Kidney (tissue), 14 donors: ENCODE results near the gene SLN. TPM values are rescaled to one million over a fixed set of nuclear protein-coding genes. Genes with fewer than 3 reads are reported as not detected.

Experiments
- DNase-seq, 5 donors: peaks; one replicate each; pipeline ENCODE4 v3.0.0-alpha.2; 2013 to 2020
- FAIRE-seq: peaks from 2 replicates; lab custom pipeline; 2012; peaks lifted over from hg19 to GRCh38; lab: Jason Lieb, UNC
- H3K27ac ChIP-seq, 2 donors: one replicate each; pipeline ENCODE4 v1.7.0; 2013; ENCODE audit warnings: low read depth in 2 of 2, low read length in 2 of 2, inconsistent platforms in 1 of 2
- H3K27me3 ChIP-seq: one replicate; pipeline ENCODE4 v1.7.1; 2013; ENCODE audit warnings: low read length, inconsistent platforms; ENCODE audit not compliant: control insufficient read depth, insufficient read depth
- H3K36me3 ChIP-seq, 3 donors: one replicate each; pipeline versions ENCODE4 v1.7.0 to v1.7.1; 2013; ENCODE audit warnings: low read length in 3 of 3, control low read depth in 1 of 3, inconsistent platforms in 1 of 3; ENCODE audit not compliant: insufficient read depth in 3 of 3, control insufficient read depth in 2 of 3
- H3K4me1 ChIP-seq, 3 donors: one replicate each; pipeline versions ENCODE4 v1.7.0 to v1.7.1; 2013; ENCODE audit warnings: low read length in 3 of 3, inconsistent platforms in 1 of 3, low read depth in 1 of 3; ENCODE audit not compliant: control insufficient read depth in 2 of 3, insufficient read depth in 2 of 3
- H3K4me3 ChIP-seq, 3 donors: one replicate each; pipeline versions ENCODE4 v1.7.0 to v1.8.1; 2013; ENCODE audit warnings: low read length in 3 of 3, control low read depth in 1 of 3, inconsistent platforms in 1 of 3
- H3K9ac ChIP-seq, 3 donors: one replicate each; pipeline versions ENCODE4 v1.7.0 to v1.7.1; 2013; ENCODE audit warnings: low read length in 3 of 3, control low read depth in 1 of 3, inconsistent platforms in 1 of 3
- H3K9me3 ChIP-seq, 3 donors: one replicate each; pipeline versions ENCODE4 v1.7.0 to v1.7.1; 2013; ENCODE audit warnings: low read length in 3 of 3, control low read depth in 1 of 3, inconsistent platforms in 1 of 3; ENCODE audit not compliant: control insufficient read depth in 2 of 3, insufficient read depth in 1 of 3
- CTCF ChIP-seq: IDR thresholded peaks from 3 replicates; pipeline ENCODE4 v1.5.1; 2012; ENCODE audit warnings: mild to moderate bottlenecking, moderate library complexity, borderline replicate concordance; ENCODE audit not compliant: insufficient read depth; ENCODE audit errors: extremely low read depth
- intact Hi-C: fragments of 100-400 bp; cut with DNase I; formaldehyde crosslinking; loops from one replicate; pipeline ENCODE4 v1.11.1; 2022
- polyA plus RNA-seq: library from polyadenylated mRNA; stranded (reverse); fragments of 350-450 nt; fragmentation: Illumina TruSeq; extraction: RNeasy Lipid Tissue Mini Kit (QIAGEN cat#74804); gene quantifications from one replicate; pipeline ENCODE4 v1.2.3, GENCODE V29; 2014; ENCODE audit warnings: low read depth, low replicate concordance; ENCODE audit not compliant: insufficient read depth
- total RNA-seq: library from RNA; stranded (reverse); fragmentation: NEBNext Ultra II Directional; extraction: Animal tissue kit (Norgen Biotek cat#: 25700); gene quantifications from one replicate; pipeline ENCODE4 v1.2.1, GENCODE V29; 2021
- donor health status: control.
- donor health status: control.
- donor health status: control.
- donor health status: control.
- donor health status: control.
- donor health status: DM: yes; HTN: yes; CAD: no.
- donor health status: Normal renal cell carcinoma (clear cell type).

Gene SLN
- total and polyA plus RNA-seq, 2 donors from 2014 or later = not detected

- Histone ChIP-seq H3K27me3 (no peaks in the 10 kb centered on the region), H3K27ac (no peak overlapping the region), H3K4me1 (no peaks in the 10 kb centered on the region), H3K4me3 (no peak overlapping the region), H3K36me3 (no peaks in the 10 kb centered on the region), H3K9me3 (no peaks in the 10 kb centered on the region), H3K9ac (no peak overlapping the region)
- no peak for FAIRE-seq
- no peak for TF ChIP-seq CTCF
- intact Hi-C loops = no loop called here
- no peak for DNase-seq
Observed at GRCh38 chr11:107669191-107669740, 42.6 kb downstream of the SLN start.

- DNase-seq = no peak
- Histone ChIP-seq H3K27me3 (no peaks in the 10 kb centered on the region), H3K4me1 (no peaks in the 10 kb centered on the region), H3K9me3 (no peaks in the 10 kb centered on the region), H3K9ac (no peak overlapping the region), H3K27ac (no peak overlapping the region), H3K36me3 (no peaks in the 10 kb centered on the region), H3K4me3 (no peak overlapping the region)
- FAIRE-seq = no peak
- no peak for TF ChIP-seq CTCF
- intact Hi-C loops = no loop called here
Observed at GRCh38 chr11:107666911-107667613, 44.8 kb downstream of the SLN start.

- FAIRE-seq = no peak
- no peaks in the 10 kb centered on the region for H3K36me3 ChIP-seq
- TF ChIP-seq CTCF = no peak
Observed at GRCh38 chr11:107665018-107665417, 46.8 kb downstream of the SLN start.

More at GRCh38 chr11:107665018-107665417, 46.8 kb downstream of the SLN start:
- peak in 1 of 5 donors; percentile 14 for DNase-seq
- Histone ChIP-seq H3K9ac (no peak overlapping the region), H3K9me3 (no peaks in the 10 kb centered on the region), H3K27ac (no peak overlapping the region), H3K27me3 (no peaks in the 10 kb centered on the region), H3K4me1 (no peaks in the 10 kb centered on the region), H3K4me3 (no peak overlapping the region)
- intact Hi-C loops = no loop called here
